CD8-positive, alpha-beta memory T cell (primary cell): ENCODE results near the gene PDZRN4. TPM values are rescaled to one million over a fixed set of nuclear protein-coding genes. Genes with fewer than 3 reads are reported as not detected.
"Not testable (repeated sequence)": the region's sequence is repeated elsewhere in the genome, so short reads cannot be mapped to it uniquely, and the experiment has no call there.

Experiments used
- CTCF ChIA-PET: fragments of 350-600 bp; sonication (Branson Sonifier 250); formaldehyde crosslinking; loops from one replicate; lab custom pipeline; 2021; ENCODE audit warnings: antibody characterized with exemption; lab: Charles Lee
- POLR2A ChIA-PET: fragments of 350-600 bp; sonication (Branson Sonifier 250); formaldehyde crosslinking; loops from one replicate; lab custom pipeline; 2021; ENCODE audit warnings: antibody characterized with exemption; lab: Charles Lee
- DNase-seq, 5 donors: peaks; one replicate each; pipeline versions ENCODE4 v3.0.0 to v3.0.0-alpha.2; 2020 to 2022; ENCODE audit warnings: mixed read lengths in 1 of 5
- H3K27ac ChIP-seq: one replicate; pipeline ENCODE4 v1.7.0; 2013; ENCODE audit warnings: low read depth, mild to moderate bottlenecking, low read length, moderate library complexity
- H3K27me3 ChIP-seq: 2 replicates; pipeline ENCODE4 v1.7.0; 2013; ENCODE audit warnings: low read length, mild to moderate bottlenecking; ENCODE audit not compliant: insufficient read depth, poor library complexity, severe bottlenecking
- H3K36me3 ChIP-seq: 2 replicates; pipeline ENCODE4 v1.7.0; 2013; ENCODE audit warnings: mild to moderate bottlenecking, low read length, moderate library complexity; ENCODE audit not compliant: insufficient read depth
- H3K4me1 ChIP-seq: 2 replicates; pipeline ENCODE4 v1.7.0; 2013; ENCODE audit warnings: mild to moderate bottlenecking, low read length, moderate library complexity; ENCODE audit not compliant: insufficient read depth
- H3K4me3 ChIP-seq: 2 replicates; pipeline ENCODE4 v1.7.0; 2013; ENCODE audit warnings: mild to moderate bottlenecking, low read length
- H3K9me3 ChIP-seq: 2 replicates; pipeline ENCODE4 v1.7.0; 2013; ENCODE audit warnings: mild to moderate bottlenecking, low read length
- H3K27ac Mint-ChIP-seq, 8 donors: one replicate each; pipeline ENCODE4 v1.8.0; 2020 to 2021; ENCODE audit warnings: mixed read lengths in 8 of 8, mild to moderate bottlenecking in 6 of 8, inconsistent platforms in 3 of 8, moderate library complexity in 3 of 8
- H3K27me3 Mint-ChIP-seq, 2 donors: one replicate each; pipeline ENCODE4 v1.8.0; 2020 to 2021; ENCODE audit warnings: mixed read lengths in 2 of 2, mild to moderate bottlenecking in 1 of 2, moderate library complexity in 1 of 2
- H3K36me3 Mint-ChIP-seq, 3 donors: one replicate each; pipeline ENCODE4 v1.8.0; 2020 to 2021; ENCODE audit warnings: mixed read lengths in 3 of 3, inconsistent platforms in 1 of 3, mild to moderate bottlenecking in 1 of 3
- H3K4me1 Mint-ChIP-seq, 3 donors: one replicate each; pipeline ENCODE4 v1.8.0; 2020 to 2021; ENCODE audit warnings: mixed read lengths in 3 of 3, inconsistent platforms in 1 of 3, mild to moderate bottlenecking in 1 of 3
- H3K4me3 Mint-ChIP-seq, 7 donors: one replicate each; pipeline ENCODE4 v1.8.0; 2020 to 2021; ENCODE audit warnings: mixed read lengths in 7 of 7, mild to moderate bottlenecking in 6 of 7, moderate library complexity in 4 of 7, inconsistent platforms in 2 of 7
- H3K9me3 Mint-ChIP-seq, 5 donors: one replicate each; pipeline ENCODE4 v1.8.0; 2020 to 2022; ENCODE audit warnings: mixed read lengths in 5 of 5, mild to moderate bottlenecking in 3 of 5, moderate library complexity in 2 of 5, inconsistent platforms in 1 of 5
- polyA plus RNA-seq: library from polyadenylated mRNA; unstranded; fragments of 300-500 nt; fragmentation: Illumina TruSeq; gene quantifications from one replicate; pipeline ENCODE4 v1.2.3, GENCODE V29; 2021
- total RNA-seq, 2 experiments: library from RNA; stranded (reverse); gene quantifications; one replicate each; pipeline ENCODE4 v1.2.3, GENCODE V29; 2021

Gene PDZRN4
- total and polyA plus RNA-seq, 3 experiments from 2014 or later = not detected

DNA sequence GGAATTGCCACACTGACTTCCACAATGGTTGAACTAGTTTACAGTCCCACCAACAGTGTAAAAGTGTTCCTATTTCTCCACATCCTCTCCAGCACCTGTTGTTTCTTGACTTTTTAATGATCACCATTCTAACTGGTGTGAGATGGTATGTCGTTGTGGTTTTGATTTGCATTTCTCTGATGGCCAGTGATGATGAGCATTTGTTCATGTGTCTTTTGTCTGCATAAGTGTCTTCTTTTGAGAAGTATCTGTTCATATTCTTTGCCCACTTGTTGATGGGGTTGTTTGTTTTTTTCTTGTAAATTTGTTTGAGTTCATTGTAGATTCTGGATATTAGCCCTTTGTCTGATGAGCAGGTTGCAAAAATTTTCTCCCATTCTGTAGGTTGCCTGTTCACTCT, 8.6 kb upstream of the PDZRN4 start:
- H3K9me3 Mint-ChIP-seq, H3K4me3 Mint-ChIP-seq, POLR2A ChIA-PET, CTCF ChIA-PET, H3K27ac Mint-ChIP-seq, H3K36me3 ChIP-seq, H3K27me3 ChIP-seq, H3K27me3 Mint-ChIP-seq, H3K4me3 ChIP-seq, DNase-seq, H3K36me3 Mint-ChIP-seq, H3K4me1 Mint-ChIP-seq, H3K4me1 ChIP-seq, H3K27ac ChIP-seq, H3K9me3 ChIP-seq: not testable (repeated sequence)

DNA sequence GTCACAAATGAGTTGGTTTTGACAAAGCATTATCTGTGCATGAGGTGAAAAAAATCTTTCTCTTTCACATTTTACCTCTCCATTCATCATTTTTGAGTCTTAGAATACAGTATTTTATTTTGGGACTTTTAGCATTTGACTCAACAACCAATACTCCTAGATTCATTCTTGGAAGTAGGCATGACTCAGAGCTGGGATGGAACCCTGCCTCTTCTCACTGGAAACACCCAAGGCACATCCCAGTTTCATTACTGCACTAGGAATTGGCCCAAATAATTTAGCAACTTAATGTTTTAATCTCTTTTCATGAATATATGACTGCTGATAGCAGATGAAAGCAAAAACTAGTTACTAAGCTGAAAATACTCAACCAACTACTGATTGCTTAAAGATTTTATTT, 3.3 kb upstream of the PDZRN4 start:
- H3K27me3 ChIP-seq = no peaks in the 10 kb centered on the region
- Mint-ChIP-seq H3K27ac (no peak overlapping the region), H3K36me3 (peaks cover 0 to 1% (median 0%) of the 10 kb centered on the region in 3 donors), H3K9me3 (peaks cover 0 to 12% (median 5%) of the 10 kb centered on the region in 5 donors), H3K27me3 (peaks cover 19 to 29% of the 10 kb centered on the region in 2 donors), H3K4me3 (no peak overlapping the region), H3K4me1 (peaks cover 0 to 5% (median 3%) of the 10 kb centered on the region in 3 donors)
- DNase-seq = no peak
- no peak overlapping the region for H3K4me3 ChIP-seq
- CTCF ChIA-PET = no interaction called here
- no peaks in the 10 kb centered on the region for H3K4me1 ChIP-seq
- no peaks in the 10 kb centered on the region for H3K9me3 ChIP-seq
- no peaks in the 10 kb centered on the region for H3K36me3 ChIP-seq
- no peak overlapping the region for H3K27ac ChIP-seq
- POLR2A ChIA-PET = no interaction called here

GRCh38 chr12:41186026-41186425, 2.1 kb upstream of the PDZRN4 start:
- POLR2A ChIA-PET = no interaction called here
- no peaks in the 10 kb centered on the region for H3K9me3 ChIP-seq
- no peaks in the 10 kb centered on the region for H3K27me3 ChIP-seq
- no peak for DNase-seq
- Mint-ChIP-seq H3K4me1 (peaks cover 0 to 5% (median 3%) of the 10 kb centered on the region in 3 donors), H3K9me3 (peaks cover 0 to 12% (median 8%) of the 10 kb centered on the region in 5 donors), H3K4me3 (no peak overlapping the region), H3K27ac (no peak overlapping the region), H3K36me3 (peaks cover 0 to 1% (median 0%) of the 10 kb centered on the region in 3 donors), H3K27me3 (peaks cover 27 to 37% of the 10 kb centered on the region in 2 donors)
- H3K27ac ChIP-seq = no peak overlapping the region
- no peak overlapping the region for H3K4me3 ChIP-seq
- H3K4me1 ChIP-seq = no peaks in the 10 kb centered on the region
- CTCF ChIA-PET = no interaction called here
- H3K36me3 ChIP-seq = no peaks in the 10 kb centered on the region

DNA sequence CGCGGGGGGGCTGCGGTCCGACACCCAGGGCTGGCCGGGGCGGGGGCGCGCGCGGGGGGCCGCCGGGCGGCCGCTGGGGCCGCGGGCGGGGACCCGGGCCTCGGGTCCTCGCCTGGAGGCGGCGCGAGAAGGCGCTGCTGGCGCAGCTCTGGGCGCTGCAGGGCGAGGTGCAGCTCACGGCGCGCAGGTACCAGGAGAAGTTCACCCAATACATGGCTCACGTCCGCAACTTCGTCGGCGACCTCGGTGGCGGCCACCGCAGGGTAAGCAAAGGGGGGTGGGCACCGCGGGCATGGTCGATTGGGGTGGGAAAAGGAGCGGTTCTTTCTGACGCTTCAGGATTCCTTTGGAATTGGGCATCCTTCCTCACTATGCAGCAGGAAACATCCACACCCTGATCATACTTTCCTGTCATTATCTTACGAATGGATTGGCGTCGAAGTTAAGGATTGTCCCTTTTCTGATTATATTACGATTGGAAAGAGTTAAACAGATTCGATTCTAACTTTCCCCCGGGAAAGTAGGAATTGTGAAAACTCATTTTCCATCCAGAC, 798 bp downstream of the PDZRN4 start:
- CTCF ChIA-PET = no interaction called here

DNA sequence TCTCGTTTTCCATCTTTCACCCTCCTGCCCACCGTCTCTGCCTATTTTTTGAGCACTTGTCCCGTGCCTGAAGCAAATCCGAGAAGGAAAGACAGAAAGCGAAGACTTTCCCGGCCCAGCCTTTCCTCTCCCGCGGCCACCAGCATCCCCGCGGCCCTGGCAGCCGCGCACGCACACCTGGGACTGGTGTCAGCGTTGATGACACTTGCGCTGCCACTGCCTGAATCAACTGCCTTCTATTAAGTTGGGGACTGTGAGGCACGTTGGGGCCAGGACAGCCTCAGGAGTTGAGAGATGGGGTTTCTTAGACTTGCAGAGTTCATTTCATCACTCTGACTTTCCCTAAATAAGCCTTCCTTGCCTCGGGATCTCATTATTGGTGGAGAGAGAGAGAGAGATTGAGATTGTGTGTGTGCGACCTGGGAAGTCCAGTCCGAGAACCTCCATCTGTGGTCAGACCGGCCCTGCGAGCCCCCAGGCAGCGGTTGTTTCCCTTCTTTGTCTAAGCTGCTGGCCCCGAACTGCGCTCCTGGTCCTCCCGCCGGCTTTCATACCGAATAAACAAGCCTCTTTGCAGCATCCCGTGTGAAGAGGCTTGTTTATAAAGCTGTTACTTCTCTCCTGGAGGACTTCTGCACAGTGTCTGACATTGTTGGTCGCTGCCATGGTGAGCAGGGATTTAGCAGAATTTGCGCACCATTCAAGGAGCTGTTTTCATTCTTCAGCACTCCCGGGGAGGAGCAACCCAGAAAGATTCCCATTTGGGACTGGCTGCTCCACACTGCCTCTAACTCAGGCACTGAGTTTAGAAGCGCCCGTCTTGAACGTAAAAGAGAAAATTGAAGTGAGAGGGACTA, 1.5 kb downstream of the PDZRN4 start:
- Histone ChIP-seq H3K4me3 (no peak overlapping the region), H3K9me3 (no peaks in the 10 kb centered on the region), H3K36me3 (no peaks in the 10 kb centered on the region), H3K27me3 (no peaks in the 10 kb centered on the region), H3K4me1 (no peaks in the 10 kb centered on the region), H3K27ac (no peak overlapping the region)
- Mint-ChIP-seq H3K27ac (no peak overlapping the region), H3K36me3 (peaks cover 0 to 1% (median 0%) of the 10 kb centered on the region in 3 donors), H3K9me3 (peaks cover 0 to 12% (median 8%) of the 10 kb centered on the region in 5 donors), H3K4me3 (no peak overlapping the region), H3K27me3 (peaks cover 27 to 37% of the 10 kb centered on the region in 2 donors), H3K4me1 (peaks cover 0 to 5% (median 3%) of the 10 kb centered on the region in 3 donors)
- DNase-seq = no peak
- POLR2A ChIA-PET = no interaction called here
- CTCF ChIA-PET = no interaction called here

More for the DNA sequence above, 798 bp downstream of the PDZRN4 start:
- Histone ChIP-seq H3K27me3 (no peaks in the 10 kb centered on the region), H3K9me3 (no peaks in the 10 kb centered on the region), H3K27ac (no peak overlapping the region), H3K4me1 (no peaks in the 10 kb centered on the region), H3K36me3 (no peaks in the 10 kb centered on the region), H3K4me3 (no peak overlapping the region)
- H3K36me3 Mint-ChIP-seq = peaks cover 0 to 1% (median 0%) of the 10 kb centered on the region in 3 donors
- POLR2A ChIA-PET = no interaction called here
- peaks cover 0 to 5% (median 3%) of the 10 kb centered on the region in 3 donors for H3K4me1 Mint-ChIP-seq
- H3K27ac Mint-ChIP-seq = no peak overlapping the region
- DNase-seq = no peak
- peaks cover 27 to 37% of the 10 kb centered on the region in 2 donors for H3K27me3 Mint-ChIP-seq
- H3K4me3 Mint-ChIP-seq = no peak overlapping the region
- peaks cover 0 to 12% (median 8%) of the 10 kb centered on the region in 5 donors for H3K9me3 Mint-ChIP-seq

GRCh38 chr12:41190338-41190737, 2.2 kb downstream of the PDZRN4 start:
- H3K36me3 Mint-ChIP-seq = peaks cover 0 to 1% (median 0%) of the 10 kb centered on the region in 3 donors
- Histone ChIP-seq H3K9me3 (no peaks in the 10 kb centered on the region), H3K4me3 (no peak overlapping the region), H3K27me3 (no peaks in the 10 kb centered on the region), H3K4me1 (no peaks in the 10 kb centered on the region), H3K36me3 (no peaks in the 10 kb centered on the region), H3K27ac (no peak overlapping the region)
- CTCF ChIA-PET = no interaction called here
- peaks cover 0 to 5% (median 3%) of the 10 kb centered on the region in 3 donors for H3K4me1 Mint-ChIP-seq
- H3K4me3 Mint-ChIP-seq = no peak overlapping the region
- no peak for DNase-seq
- POLR2A ChIA-PET = no interaction called here
- H3K27me3 Mint-ChIP-seq = peaks cover 27 to 37% of the 10 kb centered on the region in 2 donors
- peaks cover 0 to 12% (median 8%) of the 10 kb centered on the region in 5 donors for H3K9me3 Mint-ChIP-seq
- H3K27ac Mint-ChIP-seq = no peak overlapping the region

DNA sequence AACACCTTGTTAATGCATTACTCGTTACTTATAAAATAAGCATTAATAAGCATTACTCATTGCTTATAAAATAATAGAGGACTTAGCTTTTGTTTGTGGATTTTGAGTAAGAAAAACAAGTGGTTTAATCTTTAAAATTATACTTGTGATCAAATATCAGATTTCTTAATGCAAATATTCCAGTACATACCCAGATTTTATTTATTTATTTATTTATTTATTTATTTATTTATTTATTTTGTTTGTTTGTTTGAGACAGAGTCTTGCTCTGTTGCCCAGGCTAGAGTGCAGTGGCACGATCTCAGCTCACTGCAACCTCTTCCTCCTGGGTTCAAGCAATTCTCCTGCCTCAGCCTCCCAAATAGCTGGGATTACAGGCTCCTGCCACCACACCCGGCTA, 3.4 kb downstream of the PDZRN4 start:
- POLR2A ChIA-PET, H3K27me3 ChIP-seq, H3K36me3 Mint-ChIP-seq, CTCF ChIA-PET, H3K4me3 Mint-ChIP-seq, H3K4me1 ChIP-seq, H3K4me3 ChIP-seq, H3K4me1 Mint-ChIP-seq, H3K27ac Mint-ChIP-seq, H3K9me3 ChIP-seq, H3K27ac ChIP-seq, H3K36me3 ChIP-seq, DNase-seq: not testable (repeated sequence)
- Mint-ChIP-seq H3K27me3 (peaks cover 27 to 34% of the 10 kb centered on the region in 2 donors), H3K9me3 (peaks cover 0 to 10% (median 8%) of the 10 kb centered on the region in 5 donors)

DNA sequence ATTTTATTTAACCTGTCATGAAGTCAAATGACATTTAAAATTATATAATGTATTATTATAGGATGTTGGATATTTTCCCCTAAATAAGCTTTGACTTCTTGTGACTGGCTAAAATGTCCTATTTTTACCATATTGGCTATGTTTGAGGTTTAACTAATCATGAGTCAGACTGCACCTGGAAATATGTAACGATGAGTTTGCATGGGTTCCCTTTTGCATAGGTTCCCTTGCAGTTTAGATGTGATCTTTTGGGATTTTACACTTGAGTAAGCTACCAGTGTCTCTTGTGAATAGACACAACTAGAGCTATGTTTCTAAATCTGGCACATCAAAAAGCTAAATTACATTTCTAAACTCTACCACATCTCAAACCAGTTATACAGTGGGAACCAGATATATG, 5.2 kb downstream of the PDZRN4 start:
- no peak for DNase-seq
- ChIA-PET CTCF (no interaction called here), POLR2A (no interaction called here)
- Histone ChIP-seq H3K4me1 (no peaks in the 10 kb centered on the region), H3K27me3 (no peaks in the 10 kb centered on the region), H3K9me3 (no peaks in the 10 kb centered on the region), H3K4me3 (no peak overlapping the region), H3K27ac (no peak overlapping the region), H3K36me3 (no peaks in the 10 kb centered on the region)
- peaks cover 0 to 6% (median 3%) of the 10 kb centered on the region in 5 donors for H3K9me3 Mint-ChIP-seq
- H3K36me3 Mint-ChIP-seq = peaks cover 0 to 1% (median 0%) of the 10 kb centered on the region in 3 donors
- peaks cover 14 to 19% of the 10 kb centered on the region in 2 donors for H3K27me3 Mint-ChIP-seq
- H3K27ac Mint-ChIP-seq = no peak overlapping the region
- H3K4me1 Mint-ChIP-seq = peaks cover 0 to 5% (median 3%) of the 10 kb centered on the region in 3 donors
- no peak overlapping the region for H3K4me3 Mint-ChIP-seq
